Gastrocnemius medialis (tissue), 4 donors: ENCODE results near the gene BMP8A. TPM values are rescaled to one million over a fixed set of nuclear protein-coding genes. Genes with fewer than 3 reads are reported as not detected.

Experiments
- ATAC-seq, 2 donors: fragments of 150-250 bp; one replicate each; pipeline ENCODE4 v1.9.1; 2016
- DNase-seq, 2 donors: peaks; one replicate each; pipeline ENCODE4 v3.0.0-alpha.2; 2019
- H3K27ac ChIP-seq, 4 donors: fragments of 200-600 bp; sonication (generic); 1 replicate in 1 of 4; 2 replicates in 3 of 4; pipeline ENCODE4 v1.5.1; 2016 to 2018; ENCODE audit warnings: mild to moderate bottlenecking in 2 of 4, moderate library complexity in 1 of 4
- H3K27me3 ChIP-seq, 3 donors: fragments of 200-600 bp; sonication (generic) in 2 of 3; 1 replicate in 1 of 3; 2 replicates in 2 of 3; pipeline versions ENCODE4 v1.5.1 to v1.6.0; 2016 to 2019; ENCODE audit warnings: mild to moderate bottlenecking in 1 of 3, moderate library complexity in 1 of 3
- H3K36me3 ChIP-seq, 2 donors: fragments of 200-600 bp; sonication (generic) in 1 of 2; one replicate each; pipeline ENCODE4 v1.5.1; 2017 to 2018
- H3K4me1 ChIP-seq, 2 donors: fragments of 200-600 bp; sonication (generic) in 1 of 2; one replicate each; pipeline ENCODE4 v1.5.1; 2016 to 2017; ENCODE audit warnings: mild to moderate bottlenecking in 2 of 2
- H3K4me3 ChIP-seq, 4 donors: fragments of 200-600 bp; sonication (generic) in 3 of 4; 1 replicate in 1 of 4; 2 replicates in 3 of 4; pipeline ENCODE4 v1.5.1; 2016 to 2019; ENCODE audit warnings: mild to moderate bottlenecking in 2 of 4
- H3K9me3 ChIP-seq, 3 donors: fragments of 200-600 bp; sonication (generic) in 2 of 3; 1 replicate in 1 of 3; 2 replicates in 2 of 3; pipeline ENCODE4 v1.5.1; 2016 to 2019
- CTCF ChIP-seq, 5 experiments: fragments of 450-650 bp in 3 of 5; fragments of 200-600 bp in 2 of 5; sonication (generic) in 2 of 5; IDR thresholded peaks in 4 of 5; conservative IDR thresholded peaks in 1 of 5; 1 replicate in 4 of 5; 2 replicates in 1 of 5; pipeline ENCODE4 v1.5.1; 2016 to 2019; ENCODE audit warnings: antibody characterized with exemption in 5 of 5, mild to moderate bottlenecking in 3 of 5, moderate library complexity in 3 of 5
- POLR2A ChIP-seq, 2 donors: fragments of 450-650 bp; IDR thresholded peaks; one replicate each; pipeline ENCODE4 v1.6.1; 2017; ENCODE audit warnings: antibody characterized with exemption in 2 of 2, mild to moderate bottlenecking in 2 of 2, moderate library complexity in 2 of 2
- in situ Hi-C, 4 donors: fragments of 200-750 bp; cut with MboI; loops; one replicate each; pipeline versions ENCODE4 v1.15.0 to v1.8.0; 2017; ENCODE audit warnings: low sequenced_read_pairs in 4 of 4
- intact Hi-C: fragments of 100-400 bp; cut with DNase I; formaldehyde crosslinking; loops from one replicate; pipeline ENCODE4 v1.15.1; 2023; ENCODE audit warnings: low total_unique reads
- total RNA-seq, 4 donors: library from RNA; depleted of rRNA; stranded (reverse); fragments of >200 nt; gene quantifications; one replicate each; pipeline versions ENCODE4 v1.1.0 to v1.2.3, GENCODE V29; 2016

BMP8A gene
- total RNA-seq, 4 donors from 2014 or later = 0.31 to 1.3 TPM; not detected in 2

- no peak for TF ChIP-seq POLR2A (IDR thresholded peaks at IDR 0.05)
- no peak for TF ChIP-seq CTCF (IDR thresholded peaks at IDR 0.05 in 4 of 5, conservative IDR thresholded peaks at IDR 0.05 in 1 of 5)
- in situ Hi-C loops (no loop called here), intact Hi-C loops (no loop called here)
- no peak overlapping the region for H3K4me3 ChIP-seq
- ATAC-seq = no peak
- no peak for DNase-seq
- no peaks in the 10 kb centered on the region for H3K27me3 ChIP-seq
- H3K27ac ChIP-seq = no peak overlapping the region
- H3K36me3 ChIP-seq = peaks cover 3 to 30% of the 10 kb centered on the region in 2 donors
- H3K9me3 ChIP-seq = no peaks in the 10 kb centered on the region
- no peaks in the 10 kb centered on the region for H3K4me1 ChIP-seq
Measured at GRCh38 chr1:39522661-39523567, 31.5 kb downstream of the BMP8A start.

DNA sequence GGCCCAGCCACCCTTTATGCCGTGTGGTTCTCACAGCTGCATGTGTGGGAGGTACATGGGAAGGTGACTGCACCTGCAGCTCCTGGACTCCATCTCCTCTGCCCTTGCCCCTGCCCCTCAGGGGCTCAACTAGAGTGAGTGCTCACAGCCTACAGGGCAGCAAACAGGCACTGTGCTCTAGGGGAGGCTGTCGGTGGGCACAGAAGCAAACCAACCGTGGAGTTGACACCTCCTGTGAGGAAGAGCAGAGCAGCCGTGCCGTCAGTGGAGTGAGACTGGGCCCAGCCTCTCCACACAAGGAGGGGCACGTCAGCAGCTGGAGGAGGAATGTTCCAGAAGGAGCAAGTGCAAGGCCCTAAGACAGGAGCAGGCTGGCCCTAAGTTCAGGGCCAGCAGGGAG lies 32.7 kb downstream of the BMP8A start:
- Histone ChIP-seq H3K36me3 (peaks cover 3 to 43% of the 10 kb centered on the region in 2 donors), H3K27me3 (no peaks in the 10 kb centered on the region), H3K4me1 (no peaks in the 10 kb centered on the region), H3K27ac (no peak overlapping the region), H3K9me3 (no peaks in the 10 kb centered on the region), H3K4me3 (no peak overlapping the region)
- DNase-seq (no peak), ATAC-seq (no peak)
- TF ChIP-seq POLR2A (IDR thresholded peaks at IDR 0.05) (no peak), CTCF (IDR thresholded peaks at IDR 0.05 in 4 of 5, conservative IDR thresholded peaks at IDR 0.05 in 1 of 5) (no peak)
- intact Hi-C loops = no loop called here
- in situ Hi-C loops = no loop called here

GRCh38 chr1:39524591-39525365 lies 33.3 kb downstream of the BMP8A start:
- no peaks in the 10 kb centered on the region for H3K9me3 ChIP-seq
- no peaks in the 10 kb centered on the region for H3K4me1 ChIP-seq
- no peak overlapping the region for H3K27ac ChIP-seq
- in situ Hi-C loops (loop anchor here in 1 of 4 donors (25.0 kb wide), 1 partner anchor 412 kb away; no protein-coding TSS in a partner anchor), intact Hi-C loops (no loop called here)
- H3K4me3 ChIP-seq = no peak overlapping the region
- H3K36me3 ChIP-seq = peaks cover 3 to 49% of the 10 kb centered on the region in 2 donors
- TF ChIP-seq CTCF (IDR thresholded peaks at IDR 0.05 in 4 of 5, conservative IDR thresholded peaks at IDR 0.05 in 1 of 5) = no peak
- ATAC-seq (no peak), DNase-seq (no peak)
- H3K27me3 ChIP-seq = no peaks in the 10 kb centered on the region

DNA sequence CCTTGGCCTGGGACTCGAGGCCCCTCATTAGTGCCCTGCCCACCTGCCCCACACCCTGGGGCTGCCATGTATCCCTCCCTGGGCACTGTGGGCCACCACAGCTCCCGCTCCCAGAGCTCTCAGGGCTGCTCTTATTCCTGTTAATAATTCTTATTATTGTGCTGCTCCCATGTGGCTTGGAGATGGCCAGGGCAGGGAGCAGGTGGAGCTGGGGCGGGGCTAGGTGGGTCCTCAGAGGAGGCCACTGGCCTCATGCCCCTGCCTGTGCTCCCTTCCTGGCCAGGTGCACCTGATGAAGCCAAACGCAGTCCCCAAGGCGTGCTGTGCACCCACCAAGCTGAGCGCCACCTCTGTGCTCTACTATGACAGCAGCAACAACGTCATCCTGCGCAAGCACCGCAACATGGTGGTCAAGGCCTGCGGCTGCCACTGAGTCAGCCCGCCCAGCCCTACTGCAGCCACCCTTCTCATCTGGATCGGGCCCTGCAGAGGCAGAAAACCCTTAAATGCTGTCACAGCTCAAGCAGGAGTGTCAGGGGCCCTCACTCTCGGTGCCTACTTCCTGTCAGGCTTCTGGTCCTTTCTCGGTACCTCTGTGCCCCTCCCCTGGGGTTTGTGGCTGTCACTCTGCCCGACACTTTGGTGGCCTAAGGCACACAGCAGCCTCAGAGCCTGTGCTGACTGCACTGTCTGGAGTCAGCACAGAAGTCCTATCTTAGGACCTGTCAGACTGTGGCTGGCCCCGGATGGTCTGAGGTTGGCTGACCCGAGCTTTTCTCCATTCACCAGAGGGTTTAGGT lies 34.1 kb downstream of the BMP8A start:
- Histone ChIP-seq H3K9me3 (no peaks in the 10 kb centered on the region), H3K27ac (peak overlapping the region in 1 of 4 donors; percentile 14), H3K27me3 (no peaks in the 10 kb centered on the region), H3K36me3 (peaks cover 3 to 56% of the 10 kb centered on the region in 2 donors), H3K4me1 (no peaks in the 10 kb centered on the region), H3K4me3 (no peak overlapping the region)
- no peak for TF ChIP-seq POLR2A (IDR thresholded peaks at IDR 0.05)
- no peak for TF ChIP-seq CTCF (IDR thresholded peaks at IDR 0.05 in 4 of 5, conservative IDR thresholded peaks at IDR 0.05 in 1 of 5)
- in situ Hi-C loops = loop anchor here in 1 of 4 donors (25.0 kb wide), 1 partner anchor 413 kb away; no protein-coding TSS in a partner anchor
- intact Hi-C loops = no loop called here
- no peak for DNase-seq
- ATAC-seq = no peak
